ENCODE measurements around the gene PDE4B. TPM values are rescaled to one million over a fixed set of nuclear protein-coding genes. Genes with fewer than 3 reads are reported as not detected.

PDE4B gene
- total RNA-seq, 1 donor from 2014 or later = 1.2 TPM

DNA sequence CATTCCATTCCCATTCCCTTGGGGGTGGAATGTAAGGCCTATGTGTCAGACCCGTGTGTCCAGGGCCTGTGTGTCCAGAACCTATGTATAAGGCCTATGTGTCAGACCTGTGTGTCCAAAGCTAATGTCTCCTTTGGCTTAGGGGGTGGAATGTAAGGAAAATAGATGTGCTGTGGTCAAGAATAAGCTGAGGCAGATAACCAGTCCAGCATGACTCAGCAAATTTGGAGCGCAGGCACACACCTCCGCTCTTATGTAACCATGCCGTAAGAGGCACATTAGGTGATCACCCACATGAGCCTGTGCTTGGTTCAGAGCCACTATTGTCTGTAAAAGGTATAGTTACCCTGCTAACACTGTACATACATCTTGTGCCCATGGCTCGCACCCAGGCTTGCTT is 590.5 kb downstream of the PDE4B start:
- H3K4me1 Mint-ChIP-seq = no peaks in the 10 kb centered on the region
- Histone ChIP-seq H3K27me3 (no peaks in the 10 kb centered on the region), H3F3A (ENCODE audit: low read depth) (no peaks in the 10 kb centered on the region), H3K4me3 (no peak overlapping the region), H3K27ac (no peak overlapping the region), H3K4me2 (no peak overlapping the region), H3K79me2 (ENCODE audit: low read depth) (no peaks in the 10 kb centered on the region), H3K9ac (no peak overlapping the region), H3K36me3 (no peaks in the 10 kb centered on the region), H3K4me1 (no peaks in the 10 kb centered on the region), H4K20me1 (ENCODE audit: low read depth) (no peaks in the 10 kb centered on the region), H2AFZ (replicated peaks) (no peak overlapping the region), H3K9me3 (ENCODE audit: low read depth) (peaks cover 5% of the 10 kb centered on the region)
- H3K9me3 Mint-ChIP-seq = peaks cover 37% of the 10 kb centered on the region
- H3K36me3 Mint-ChIP-seq = peaks cover 1% of the 10 kb centered on the region
- H3K27ac Mint-ChIP-seq = no peak overlapping the region
- H3K4me3 Mint-ChIP-seq = no peak overlapping the region
- H3K27me3 Mint-ChIP-seq (ENCODE audit: insufficient read depth, low read depth) = peaks cover 2% of the 10 kb centered on the region
- no peak for TF ChIP-seq EZH2 (IDR thresholded peaks at IDR 0.05)
- TF ChIP-seq EZH2phosphoT487 (IDR thresholded peaks at IDR 0.05) = no peak
- TF ChIP-seq CTCF (IDR thresholded peaks at IDR 0.05) = no peak
- no peak for DNase-seq (ENCODE audit: low spot score)

- Histone ChIP-seq H3K27ac (no peak overlapping the region), H3K36me3 (no peaks in the 10 kb centered on the region), H3K27me3 (no peaks in the 10 kb centered on the region), H4K20me1 (ENCODE audit: low read depth) (no peaks in the 10 kb centered on the region), H3K4me1 (no peaks in the 10 kb centered on the region), H3K9me3 (ENCODE audit: low read depth) (peaks cover 5% of the 10 kb centered on the region), H3F3A (ENCODE audit: low read depth) (no peaks in the 10 kb centered on the region), H2AFZ (replicated peaks) (no peak overlapping the region), H3K9ac (no peak overlapping the region), H3K79me2 (ENCODE audit: low read depth) (no peaks in the 10 kb centered on the region), H3K4me3 (no peak overlapping the region), H3K4me2 (no peak overlapping the region)
- peaks cover 1% of the 10 kb centered on the region for H3K36me3 Mint-ChIP-seq
- DNase-seq (ENCODE audit: low spot score) = no peak
- peaks cover 2% of the 10 kb centered on the region for H3K27me3 Mint-ChIP-seq (ENCODE audit: insufficient read depth, low read depth)
- no peak for TF ChIP-seq CTCF (IDR thresholded peaks at IDR 0.05)
- no peak for TF ChIP-seq EZH2 (IDR thresholded peaks at IDR 0.05)
- no peak for TF ChIP-seq EZH2phosphoT487 (IDR thresholded peaks at IDR 0.05)
- no peak overlapping the region for H3K27ac Mint-ChIP-seq
- no peak overlapping the region for H3K4me3 Mint-ChIP-seq
- H3K4me1 Mint-ChIP-seq = no peaks in the 10 kb centered on the region
- H3K9me3 Mint-ChIP-seq = peaks cover 37% of the 10 kb centered on the region
Measured at GRCh38 chr1:66383611-66384010, 590.9 kb downstream of the PDE4B start.

GRCh38 chr1:66384258-66384921 is 591.7 kb downstream of the PDE4B start:
- Histone ChIP-seq H4K20me1 (ENCODE audit: low read depth) (no peaks in the 10 kb centered on the region), H2AFZ (replicated peaks) (no peak overlapping the region), H3K36me3 (no peaks in the 10 kb centered on the region), H3K27me3 (no peaks in the 10 kb centered on the region), H3K27ac (no peak overlapping the region), H3K9ac (no peak overlapping the region), H3K4me1 (no peaks in the 10 kb centered on the region), H3K4me2 (no peak overlapping the region), H3K79me2 (ENCODE audit: low read depth) (no peaks in the 10 kb centered on the region), H3F3A (ENCODE audit: low read depth) (no peaks in the 10 kb centered on the region), H3K4me3 (no peak overlapping the region), H3K9me3 (ENCODE audit: low read depth) (peaks cover 5% of the 10 kb centered on the region)
- Mint-ChIP-seq H3K4me3 (no peak overlapping the region), H3K27ac (no peak overlapping the region), H3K4me1 (no peaks in the 10 kb centered on the region), H3K9me3 (peaks cover 37% of the 10 kb centered on the region), H3K27me3 (ENCODE audit: insufficient read depth, low read depth) (peaks cover 2% of the 10 kb centered on the region), H3K36me3 (peaks cover 1% of the 10 kb centered on the region)
- TF ChIP-seq CTCF (IDR thresholded peaks at IDR 0.05) (no peak), EZH2phosphoT487 (IDR thresholded peaks at IDR 0.05) (no peak), EZH2 (IDR thresholded peaks at IDR 0.05) (no peak)
- no peak for DNase-seq (ENCODE audit: low spot score)
